Gastrocnemius medialis (tissue), 4 donors: ENCODE measurements around the gene ZNF383. TPM values are rescaled to one million over a fixed set of nuclear protein-coding genes. Genes with fewer than 3 reads are reported as not detected.
"Not testable (repeated sequence)": the region's sequence is repeated elsewhere in the genome, so short reads cannot be mapped to it uniquely, and the experiment has no call there.

Source experiments
- ATAC-seq, 2 donors: fragments of 150-250 bp; one replicate each; pipeline ENCODE4 v1.9.1; 2016
- DNase-seq, 2 donors: peaks; one replicate each; pipeline ENCODE4 v3.0.0-alpha.2; 2019
- H3K27ac ChIP-seq, 4 donors: fragments of 200-600 bp; sonication (generic); 1 replicate in 1 of 4; 2 replicates in 3 of 4; pipeline ENCODE4 v1.5.1; 2016 to 2018; ENCODE audit warnings: mild to moderate bottlenecking in 2 of 4, moderate library complexity in 1 of 4
- H3K27me3 ChIP-seq, 3 donors: fragments of 200-600 bp; sonication (generic) in 2 of 3; 1 replicate in 1 of 3; 2 replicates in 2 of 3; pipeline versions ENCODE4 v1.5.1 to v1.6.0; 2016 to 2019; ENCODE audit warnings: mild to moderate bottlenecking in 1 of 3, moderate library complexity in 1 of 3
- H3K36me3 ChIP-seq, 2 donors: fragments of 200-600 bp; sonication (generic) in 1 of 2; one replicate each; pipeline ENCODE4 v1.5.1; 2017 to 2018
- H3K4me1 ChIP-seq, 2 donors: fragments of 200-600 bp; sonication (generic) in 1 of 2; one replicate each; pipeline ENCODE4 v1.5.1; 2016 to 2017; ENCODE audit warnings: mild to moderate bottlenecking in 2 of 2
- H3K4me3 ChIP-seq, 4 donors: fragments of 200-600 bp; sonication (generic) in 3 of 4; 1 replicate in 1 of 4; 2 replicates in 3 of 4; pipeline ENCODE4 v1.5.1; 2016 to 2019; ENCODE audit warnings: mild to moderate bottlenecking in 2 of 4
- H3K9me3 ChIP-seq, 3 donors: fragments of 200-600 bp; sonication (generic) in 2 of 3; 1 replicate in 1 of 3; 2 replicates in 2 of 3; pipeline ENCODE4 v1.5.1; 2016 to 2019
- CTCF ChIP-seq, 5 experiments: fragments of 450-650 bp in 3 of 5; fragments of 200-600 bp in 2 of 5; sonication (generic) in 2 of 5; IDR thresholded peaks in 4 of 5; conservative IDR thresholded peaks in 1 of 5; 1 replicate in 4 of 5; 2 replicates in 1 of 5; pipeline ENCODE4 v1.5.1; 2016 to 2019; ENCODE audit warnings: antibody characterized with exemption in 5 of 5, mild to moderate bottlenecking in 3 of 5, moderate library complexity in 3 of 5
- POLR2A ChIP-seq, 2 donors: fragments of 450-650 bp; IDR thresholded peaks; one replicate each; pipeline ENCODE4 v1.6.1; 2017; ENCODE audit warnings: antibody characterized with exemption in 2 of 2, mild to moderate bottlenecking in 2 of 2, moderate library complexity in 2 of 2
- in situ Hi-C, 4 donors: fragments of 200-750 bp; cut with MboI; loops; one replicate each; pipeline versions ENCODE4 v1.15.0 to v1.8.0; 2017; ENCODE audit warnings: low sequenced_read_pairs in 4 of 4
- intact Hi-C: fragments of 100-400 bp; cut with DNase I; formaldehyde crosslinking; loops from one replicate; pipeline ENCODE4 v1.15.1; 2023; ENCODE audit warnings: low total_unique reads
- total RNA-seq, 4 donors: library from RNA; depleted of rRNA; stranded (reverse); fragments of >200 nt; gene quantifications; one replicate each; pipeline versions ENCODE4 v1.1.0 to v1.2.3, GENCODE V29; 2016

ZNF383 gene
- 1 to 10 TPM; 2.3 to 8.4 (median 4.0) TPM for total RNA-seq

GRCh38 chr19:37217775-37218591, at the start of gene ZNF383:
ZNF383 (plus strand) TSS chr19:37218214; CDS start chr19:37230454, 12,240 bp downstream.
- Histone ChIP-seq H3K36me3 (peaks cover 9 to 36% of the 10 kb centered on the region in 2 donors), H3K27ac (peak within 1 kb of the TSS; percentile 89 to 93 (median 91)), H3K4me1 (peaks cover 3 to 11% of the 10 kb centered on the region in 2 donors), H3K4me3 (peak within 1 kb of the TSS; percentile 82 to 92 (median 88)), H3K9me3 (no peaks in the 10 kb centered on the region), H3K27me3 (no peaks in the 10 kb centered on the region)
- in situ Hi-C loops: loop anchor here in 1 of 4 donors (25.0 kb wide), 1 partner anchor 244 kb away; the partner anchor contains the start of genes ZNF569 and ZNF570
- DNase-seq (peak; percentile 81 to 83), ATAC-seq (peak; percentile 95 to 96)
- TF ChIP-seq CTCF (IDR thresholded peaks at IDR 0.05 in 4 of 5, conservative IDR thresholded peaks at IDR 0.05 in 1 of 5) (no peak), POLR2A (IDR thresholded peaks at IDR 0.05) (peak; percentile 7 to 38)
- intact Hi-C loops: loop anchor here (1.0 to 10.0 kb wide), 12 partner anchors 8 to 1003 kb away; partner anchors contain the start of genes ZFP30, ZNF146, ZNF345 and ZNF527

- intact Hi-C loops: loop anchor here (1.0 to 2.0 kb wide), 10 partner anchors 38 to 683 kb away; partner anchors contain the start of genes ZNF383, ZNF420, ZNF527 and ZNF529
These were observed 45.3 kb upstream of the ZNF383 start, which contains the start of gene ZNF585A for GRCh38 chr19:37172368-37173366. ZNF585A (minus strand) TSS chr19:37172695; CDS start chr19:37169910, 2,785 bp downstream.

GRCh38 chr19:37186071-37186470, 31.9 kb upstream of the ZNF383 start:
- ATAC-seq, in situ Hi-C loops, DNase-seq, H3K4me1 ChIP-seq, H3K27ac ChIP-seq, H3K27me3 ChIP-seq, intact Hi-C loops: not testable (repeated sequence)
- H3K36me3 ChIP-seq: peaks cover 13 to 82% of the 10 kb centered on the region in 2 donors
- peaks cover 14 to 44% (median 32%) of the 10 kb centered on the region in 3 donors for H3K9me3 ChIP-seq
- peak overlapping the region in 1 of 4 donors; percentile 2 for H3K4me3 ChIP-seq

More at GRCh38 chr19:37172368-37173366, 45.3 kb upstream of the ZNF383 start, which contains the start of gene ZNF585A:
- peak within 1 kb of the TSS; percentile 74 to 85 (median 80) for H3K4me3 ChIP-seq
- peak; percentile 100 for ATAC-seq
- H3K4me1 ChIP-seq: peaks cover 7 to 12% of the 10 kb centered on the region in 2 donors
- peaks cover 13 to 38% of the 10 kb centered on the region in 2 donors for H3K36me3 ChIP-seq
- H3K27me3 ChIP-seq: no peaks in the 10 kb centered on the region
- peak; percentile 90 to 93 for DNase-seq
- H3K27ac ChIP-seq: peak within 1 kb of the TSS; percentile 80 to 90 (median 84)
- peak in 1 of 2 donors; percentile 14 for TF ChIP-seq POLR2A (IDR thresholded peaks at IDR 0.05)
- TF ChIP-seq CTCF (IDR thresholded peaks at IDR 0.05 in 4 of 5, conservative IDR thresholded peaks at IDR 0.05 in 1 of 5): peak in 2 of 5 experiments; percentile 21 to 32
- in situ Hi-C loops: loop anchor here in 2 of 4 donors (5.0 to 25.0 kb wide), 2 partner anchors 35 to 190 kb away; partner anchors contain the start of gene ZNF527 (in 1 of the 2)
- peaks cover 0 to 6% (median 0%) of the 10 kb centered on the region in 3 donors for H3K9me3 ChIP-seq

GRCh38 chr19:37195248-37195647, 22.8 kb upstream of the ZNF383 start:
- H3K27me3 ChIP-seq, H3K4me1 ChIP-seq, H3K9me3 ChIP-seq, intact Hi-C loops, ATAC-seq, H3K27ac ChIP-seq, in situ Hi-C loops, H3K4me3 ChIP-seq, DNase-seq: not testable (repeated sequence)
- H3K36me3 ChIP-seq: peaks cover 3 to 96% of the 10 kb centered on the region in 2 donors

- H3K4me3 ChIP-seq, H3K9me3 ChIP-seq, H3K27me3 ChIP-seq, in situ Hi-C loops, DNase-seq, H3K4me1 ChIP-seq, intact Hi-C loops, ATAC-seq, H3K27ac ChIP-seq: not testable (repeated sequence)
- peaks cover 3 to 94% of the 10 kb centered on the region in 2 donors for H3K36me3 ChIP-seq
These were observed 20.9 kb upstream of the ZNF383 start for GRCh38 chr19:37197115-37197514.
